NCI-H524 (cell line): ENCODE data around the gene GALNT2.
A peak's percentile ranks its signal among the peaks of the same experiment; 100 is the strongest.

Source experiments
- DNase-seq, 2 experiments: peaks; one replicate each; lab custom pipeline; 2025; lab: John Stamatoyannopoulos, UW

The GALNT2 gene

DNA sequence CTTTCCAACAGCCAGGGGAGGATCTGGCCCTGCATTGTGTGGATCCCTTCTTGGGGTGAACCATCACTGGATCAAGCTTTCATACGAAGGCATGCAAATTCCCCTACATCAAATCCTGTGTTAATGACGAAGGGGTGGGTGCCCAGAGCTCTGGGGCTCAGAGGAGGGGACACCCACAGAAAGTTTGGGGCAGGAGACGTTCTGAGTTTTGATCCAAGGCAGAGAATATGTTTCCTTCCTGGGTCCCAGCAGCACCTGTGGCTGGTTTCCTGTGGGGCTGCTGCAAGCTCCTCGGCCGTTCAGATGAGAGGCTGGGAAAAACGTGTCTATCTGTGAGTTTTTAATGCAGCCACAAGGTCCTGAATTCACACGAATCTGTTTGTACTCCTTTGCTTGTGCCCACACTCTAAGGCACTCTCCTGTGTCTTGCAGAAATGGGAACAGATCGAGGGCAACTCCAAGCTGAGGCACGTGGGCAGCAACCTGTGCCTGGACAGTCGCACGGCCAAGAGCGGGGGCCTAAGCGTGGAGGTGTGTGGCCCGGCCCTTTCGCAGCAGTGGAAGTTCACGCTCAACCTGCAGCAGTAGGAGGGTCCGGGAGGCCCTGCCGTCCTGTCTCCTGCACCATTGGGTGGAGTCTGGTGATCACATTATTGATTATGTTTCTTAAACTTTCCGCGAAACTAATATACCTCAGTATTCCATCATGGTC is 212.0 kb downstream of the GALNT2 start:
- DNase-seq = no peak

DNA sequence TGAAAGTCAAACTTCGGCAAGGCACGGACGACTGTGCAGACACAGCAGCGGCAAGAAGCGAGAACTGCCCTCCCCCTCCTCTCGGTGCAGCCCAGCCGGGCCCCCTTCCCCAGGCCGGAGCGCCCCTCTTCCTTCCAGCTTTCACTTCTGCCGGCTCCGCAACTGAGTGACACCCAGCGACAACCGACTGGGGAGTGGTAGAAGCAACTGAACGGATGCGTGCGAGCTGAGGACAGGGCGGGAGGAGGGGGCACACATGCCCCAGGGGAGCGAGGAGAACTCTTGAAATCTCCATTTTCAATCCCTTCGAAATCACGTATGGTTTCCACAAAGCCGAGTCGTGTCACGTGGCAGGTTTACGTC is 212.5 kb downstream of the GALNT2 start:
- DNase-seq = no peak

DNA sequence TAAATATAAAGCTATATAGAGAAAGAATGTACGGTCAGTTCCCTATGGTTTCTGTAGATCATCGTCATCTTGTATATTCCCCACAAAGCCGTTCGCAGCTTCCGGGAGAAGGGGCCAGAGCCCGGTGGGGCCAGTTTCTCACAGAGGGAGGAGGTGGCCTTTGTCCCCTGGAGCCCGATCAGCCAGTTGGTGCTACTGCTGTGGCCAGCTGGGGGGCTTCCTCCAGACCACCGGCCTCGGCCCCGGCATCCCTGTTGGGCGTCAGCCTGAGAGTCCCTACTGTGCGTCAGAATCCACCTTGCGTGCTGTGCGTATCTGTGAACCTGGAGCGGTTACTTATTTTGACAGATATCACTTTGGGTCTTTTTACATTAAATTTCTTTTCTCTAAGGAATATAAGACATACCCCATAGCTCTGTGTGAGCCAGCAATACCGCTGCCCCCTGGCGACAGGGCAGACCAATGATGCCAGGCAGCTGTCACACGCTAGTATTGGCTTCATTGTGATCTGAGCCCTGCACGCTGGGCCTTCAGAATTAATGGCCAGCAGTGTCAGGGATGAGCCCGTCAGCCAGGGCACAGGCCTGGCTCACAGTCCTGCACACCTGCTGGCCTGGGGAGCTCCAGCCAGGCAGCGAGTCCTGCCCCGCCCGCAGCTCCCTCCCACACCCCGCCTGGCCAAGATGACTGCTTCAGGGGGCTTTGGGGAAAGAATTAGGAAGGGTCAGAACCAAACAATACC is 213.2 kb downstream of the GALNT2 start:
- DNase-seq = no peak

DNA sequence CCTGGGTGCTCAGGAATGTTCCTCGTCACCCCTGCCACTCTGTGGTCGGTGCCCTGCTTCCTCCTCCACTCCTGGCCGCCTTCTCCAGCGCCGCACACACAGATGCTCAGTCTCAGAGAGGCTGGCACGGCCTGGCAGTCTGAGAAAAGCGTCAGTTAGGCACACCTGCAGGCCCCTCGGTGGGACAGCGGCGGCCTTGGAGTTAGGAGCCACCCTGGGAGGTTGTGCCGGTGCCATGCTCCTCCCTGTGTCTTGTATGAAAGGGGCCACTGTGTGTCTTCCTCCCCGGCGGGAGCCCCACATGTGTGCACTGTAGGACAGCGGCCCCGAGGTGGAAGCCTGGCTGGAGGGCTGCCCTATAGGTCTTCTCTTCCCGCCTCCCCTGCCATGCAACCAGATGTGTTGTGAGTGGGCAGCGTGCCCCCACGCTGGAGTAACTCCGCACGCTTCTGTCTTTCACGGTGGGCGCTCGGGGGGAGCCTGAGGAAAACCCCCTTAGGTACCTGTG is 213.9 kb downstream of the GALNT2 start:
- DNase-seq = no peak

DNA sequence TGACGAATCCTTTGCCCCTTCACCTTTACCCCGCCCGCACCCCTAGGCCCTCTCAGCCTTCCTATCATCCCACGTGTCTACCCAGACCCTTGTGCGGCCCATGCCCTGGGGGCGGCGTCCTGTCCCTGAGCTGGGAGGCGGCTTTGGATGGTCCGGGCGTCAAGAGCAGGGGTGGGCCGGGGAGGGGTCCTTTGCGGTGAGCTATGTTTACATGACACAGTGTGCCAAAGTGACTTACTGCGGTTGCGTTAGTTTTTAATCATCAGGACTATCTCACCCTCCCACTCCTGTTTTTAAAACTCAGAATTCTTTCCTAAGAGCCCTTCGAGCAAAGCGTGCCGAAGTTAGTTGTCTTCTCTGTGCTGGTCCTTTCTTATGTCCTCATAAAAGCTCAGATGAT is 214.5 kb downstream of the GALNT2 start:
- no peak for DNase-seq

DNA sequence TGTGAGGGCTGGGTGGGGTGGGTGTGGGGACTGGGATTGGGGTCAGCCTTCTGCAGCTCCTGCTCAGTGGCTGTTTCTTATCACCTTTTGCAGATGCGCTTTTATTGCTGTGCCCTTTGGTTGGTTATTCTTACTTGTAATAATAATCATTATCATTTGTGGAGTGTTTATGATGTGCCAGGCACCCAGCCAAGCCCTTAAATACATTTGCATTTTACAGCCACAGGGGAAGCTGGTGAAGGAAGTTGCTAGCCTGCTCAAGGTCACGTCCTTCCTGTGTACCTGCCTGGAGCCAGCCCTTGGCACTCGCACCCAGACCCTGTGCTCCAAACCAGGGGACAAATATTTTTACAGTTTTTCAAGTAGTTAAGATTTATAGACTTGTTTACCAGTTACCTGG is 215.1 kb downstream of the GALNT2 start:
- DNase-seq = no peak

DNA sequence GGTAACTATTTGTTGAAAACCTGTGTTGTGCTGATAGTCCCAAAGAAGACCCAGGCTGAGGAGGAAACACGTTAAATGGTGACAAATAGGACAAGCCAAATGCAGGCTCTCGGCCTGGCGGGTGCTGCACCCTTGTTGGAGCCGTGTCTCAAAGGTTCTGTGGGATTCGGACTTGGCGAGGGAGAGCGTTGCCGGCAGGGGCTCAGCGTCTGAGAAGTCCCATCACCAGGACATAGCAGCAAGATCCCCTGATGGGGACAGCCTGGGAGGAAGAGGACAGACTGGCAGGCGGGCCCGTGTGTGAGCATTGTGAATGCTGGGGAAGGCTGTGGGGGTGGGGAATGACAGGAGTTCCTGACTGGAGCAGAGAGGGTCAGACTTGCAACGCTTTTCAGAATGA is 216.6 kb downstream of the GALNT2 start:
- no peak for DNase-seq

DNA sequence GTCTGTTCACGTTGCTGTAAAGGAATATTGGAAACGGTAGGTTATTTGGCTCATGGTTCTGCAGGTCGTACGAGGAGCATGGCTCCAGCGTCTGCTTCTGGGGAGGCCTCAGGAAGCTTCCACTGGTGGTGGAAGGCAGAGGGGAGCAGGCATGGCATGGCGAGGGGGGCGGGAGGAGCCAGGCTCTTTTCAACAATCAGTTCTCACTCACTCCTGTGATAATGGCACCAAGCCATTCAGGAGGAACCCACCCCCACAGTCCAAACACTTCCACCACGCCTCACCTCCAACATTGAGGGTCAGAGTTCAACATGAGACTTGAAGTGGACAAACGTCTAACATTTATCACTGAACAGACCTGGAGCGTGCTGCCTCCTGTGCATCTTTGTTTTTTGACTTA is 217.9 kb downstream of the GALNT2 start:
- no peak for DNase-seq

DNA sequence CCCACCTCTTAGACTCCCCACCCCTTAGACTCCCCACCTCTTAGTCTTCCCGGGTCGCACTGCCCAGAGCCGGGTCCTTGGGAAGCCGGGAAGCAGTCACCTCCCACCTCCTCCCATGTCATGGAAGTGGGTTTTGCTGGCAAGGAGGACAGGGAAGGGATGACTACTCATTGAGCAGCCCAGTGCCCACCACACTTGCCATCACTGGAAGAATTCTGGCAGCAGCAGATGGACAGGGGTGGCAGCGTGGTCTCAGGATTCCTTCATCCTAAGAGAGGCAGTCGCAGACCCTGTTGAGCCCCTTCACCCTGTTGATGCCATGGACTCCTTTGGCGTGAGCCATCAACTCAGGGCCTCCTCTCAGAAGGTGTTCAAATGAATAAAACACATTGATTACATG is 218.3 kb downstream of the GALNT2 start:
- no peak for DNase-seq

DNA sequence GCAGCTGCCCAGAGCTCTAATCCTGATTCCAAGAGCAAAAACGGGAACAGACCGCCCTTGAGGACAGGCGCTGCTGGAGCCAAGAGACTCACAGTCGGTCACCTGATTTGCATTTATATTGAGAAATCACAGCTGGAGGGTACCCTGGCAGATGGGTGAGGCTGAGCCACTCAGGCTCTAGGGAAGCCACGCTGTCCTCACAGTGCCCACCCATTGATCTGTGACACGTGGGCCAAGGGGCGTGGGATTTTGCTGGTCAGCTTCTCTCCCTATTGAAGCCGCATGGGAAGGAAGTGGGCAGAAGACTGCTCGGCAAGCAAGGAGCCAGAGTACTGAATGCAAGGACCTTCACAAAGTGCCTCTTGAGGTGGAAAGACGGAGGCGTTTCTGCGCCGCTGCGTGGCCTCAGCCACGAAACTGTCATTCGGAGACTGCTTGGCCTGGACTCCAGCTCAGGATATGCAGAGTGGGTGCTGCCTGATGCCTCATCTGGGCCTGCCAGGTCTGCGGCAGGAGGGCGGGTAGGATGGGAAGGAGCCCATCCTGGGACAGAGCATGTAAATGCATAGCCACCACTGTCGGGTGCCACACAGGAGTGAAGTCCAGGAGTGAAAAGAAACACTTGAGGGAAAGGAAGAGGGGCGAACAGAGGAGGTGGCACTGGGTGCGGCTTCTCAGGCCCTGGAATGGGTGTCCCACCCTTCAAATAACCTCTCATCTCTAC is 219.3 kb downstream of the GALNT2 start:
- DNase-seq = peak; percentile 51 to 91

DNA sequence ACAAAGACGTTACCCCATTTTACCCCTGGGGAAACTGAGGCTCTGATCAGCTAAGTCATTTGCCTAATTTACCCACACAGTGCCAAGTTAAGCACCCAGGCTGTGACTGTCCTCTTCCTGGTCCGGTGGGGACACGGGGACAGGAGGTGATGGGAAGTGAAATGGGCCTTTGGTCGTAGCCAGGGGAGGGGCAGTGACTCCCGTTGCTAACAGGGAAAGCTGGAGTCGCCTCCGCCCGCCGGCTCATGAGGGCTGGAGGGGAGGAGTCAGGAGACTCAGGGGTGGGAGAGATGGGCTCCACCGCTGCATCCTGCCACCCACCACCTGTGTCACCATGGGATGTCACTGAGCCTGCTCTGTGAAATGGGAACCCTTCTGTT is 219.8 kb downstream of the GALNT2 start:
- peak in 1 of 2 experiments; percentile 4 for DNase-seq

DNA sequence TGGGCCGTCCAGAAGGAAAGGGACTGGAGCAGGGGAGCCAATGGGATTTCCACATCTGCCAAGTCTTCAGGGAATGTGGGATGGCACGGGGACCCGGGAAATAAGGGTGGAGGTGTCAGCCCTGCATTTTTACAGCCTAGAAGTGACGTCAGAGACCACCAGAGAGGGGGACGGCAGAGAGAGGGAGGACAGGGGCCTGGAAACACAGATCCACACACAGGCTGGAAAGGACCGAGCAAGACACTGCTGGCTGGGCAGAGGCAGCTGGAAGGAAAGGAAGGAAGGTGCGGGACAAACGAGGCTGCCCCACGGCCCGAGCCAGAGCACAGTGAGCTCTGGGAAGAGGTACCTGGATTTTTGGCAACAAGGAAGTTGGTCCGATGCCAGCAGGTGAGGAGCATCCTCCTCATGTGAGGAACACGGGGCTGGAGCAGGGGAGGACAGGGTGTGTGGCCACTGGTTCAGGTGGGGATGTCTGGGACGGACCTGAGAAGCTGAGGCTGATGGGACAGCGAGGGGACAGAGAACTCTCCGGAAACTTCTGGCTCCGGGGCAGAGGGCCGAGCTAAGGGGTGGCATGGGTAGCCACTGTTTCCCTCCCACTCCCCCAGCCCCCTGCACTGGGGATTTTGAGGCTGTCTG is 220.8 kb downstream of the GALNT2 start:
- DNase-seq = no peak

DNA sequence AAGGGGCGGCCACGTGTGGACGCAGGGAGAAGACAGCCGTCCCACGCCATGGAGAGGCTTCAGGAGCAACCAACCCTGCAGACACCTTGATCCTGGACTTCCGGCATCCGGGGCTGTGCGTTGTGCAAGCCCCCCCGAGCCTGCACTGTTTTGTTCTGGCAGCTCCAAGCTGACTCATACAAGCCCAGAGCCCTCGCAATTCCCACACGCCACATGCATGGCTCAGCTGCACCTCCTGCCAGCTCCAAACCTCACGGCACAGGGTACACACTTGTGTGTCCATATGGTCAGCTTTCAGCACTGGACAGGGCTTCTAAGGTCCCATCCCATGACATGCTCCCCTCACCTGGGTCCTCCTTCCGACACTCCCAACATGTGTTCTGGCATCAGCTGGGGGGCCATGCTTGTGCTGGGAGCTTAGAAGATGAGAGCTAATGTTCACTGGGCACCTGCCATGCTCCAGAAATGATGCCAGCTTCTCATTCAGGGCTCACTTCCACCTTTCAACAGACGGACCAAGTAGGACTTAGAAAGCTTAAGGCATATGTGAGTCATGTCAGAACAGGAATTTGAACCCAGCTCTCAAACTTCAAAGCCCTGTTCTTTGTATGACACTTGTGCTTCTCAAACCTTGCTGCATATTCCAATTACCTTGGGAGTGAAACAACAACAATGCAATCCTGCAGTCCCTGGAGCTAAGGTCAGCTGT is 221.8 kb downstream of the GALNT2 start:
- DNase-seq = no peak

DNA sequence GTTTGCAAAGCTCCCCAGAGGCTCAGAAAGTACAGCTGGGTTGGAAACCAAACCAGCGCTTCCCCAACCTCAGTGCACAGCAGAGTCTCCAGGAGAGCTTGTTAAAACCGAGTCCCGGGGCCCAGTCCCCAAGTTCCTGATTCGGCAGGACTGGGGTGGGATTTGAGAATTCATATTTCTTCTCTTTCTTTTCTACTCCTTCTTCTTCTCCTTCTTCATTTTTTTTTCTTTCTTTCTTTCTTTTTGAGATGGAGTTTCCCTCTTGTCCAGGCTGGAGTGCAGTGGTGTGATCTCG is 222.3 kb downstream of the GALNT2 start:
- DNase-seq = no peak

DNA sequence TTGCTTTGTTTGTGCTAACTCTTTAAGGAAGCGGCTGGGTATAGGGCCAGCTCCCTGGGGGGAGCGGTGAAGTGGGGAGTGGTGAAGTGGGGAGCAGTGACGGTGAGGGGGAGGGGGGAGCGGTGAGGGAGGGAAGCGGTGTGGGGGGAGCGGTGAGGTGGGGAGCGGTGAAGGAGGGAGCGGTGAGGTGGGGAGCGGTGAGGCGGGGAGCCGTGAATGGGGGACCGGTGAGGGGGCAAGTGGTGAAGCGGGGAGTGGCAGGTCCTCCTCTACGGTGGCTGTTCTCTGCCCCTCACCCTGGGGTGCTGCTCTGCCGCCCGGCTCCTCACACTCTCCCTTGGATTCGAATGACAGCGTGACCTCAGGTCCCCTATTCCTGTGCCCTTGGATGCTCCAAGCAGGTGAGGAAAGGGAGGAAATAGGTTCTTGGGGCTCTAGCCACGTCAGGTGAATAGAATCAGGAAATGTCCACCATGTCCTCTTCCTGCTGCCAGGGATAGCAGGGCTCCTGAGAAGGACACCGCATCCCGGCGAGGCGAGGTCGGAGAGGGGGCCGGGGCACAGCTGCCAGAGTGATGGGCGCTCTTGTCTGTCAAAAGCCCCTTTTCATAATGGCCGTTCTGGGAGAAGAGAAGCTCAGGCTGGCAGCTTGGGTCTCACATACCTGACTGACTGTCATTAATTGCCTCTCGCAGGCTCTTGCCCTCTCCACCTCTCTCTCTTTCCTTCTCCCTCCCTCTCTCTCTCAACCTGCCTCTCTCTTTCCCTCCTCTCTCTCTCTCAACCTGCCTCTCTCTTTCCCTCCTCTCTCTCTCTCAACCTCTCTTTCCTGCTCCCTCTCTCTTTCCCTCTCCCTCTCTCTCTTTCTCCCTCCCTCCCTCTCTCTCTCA is 224.9 kb downstream of the GALNT2 start:
- peak in 1 of 2 experiments; percentile 21 for DNase-seq

DNA sequence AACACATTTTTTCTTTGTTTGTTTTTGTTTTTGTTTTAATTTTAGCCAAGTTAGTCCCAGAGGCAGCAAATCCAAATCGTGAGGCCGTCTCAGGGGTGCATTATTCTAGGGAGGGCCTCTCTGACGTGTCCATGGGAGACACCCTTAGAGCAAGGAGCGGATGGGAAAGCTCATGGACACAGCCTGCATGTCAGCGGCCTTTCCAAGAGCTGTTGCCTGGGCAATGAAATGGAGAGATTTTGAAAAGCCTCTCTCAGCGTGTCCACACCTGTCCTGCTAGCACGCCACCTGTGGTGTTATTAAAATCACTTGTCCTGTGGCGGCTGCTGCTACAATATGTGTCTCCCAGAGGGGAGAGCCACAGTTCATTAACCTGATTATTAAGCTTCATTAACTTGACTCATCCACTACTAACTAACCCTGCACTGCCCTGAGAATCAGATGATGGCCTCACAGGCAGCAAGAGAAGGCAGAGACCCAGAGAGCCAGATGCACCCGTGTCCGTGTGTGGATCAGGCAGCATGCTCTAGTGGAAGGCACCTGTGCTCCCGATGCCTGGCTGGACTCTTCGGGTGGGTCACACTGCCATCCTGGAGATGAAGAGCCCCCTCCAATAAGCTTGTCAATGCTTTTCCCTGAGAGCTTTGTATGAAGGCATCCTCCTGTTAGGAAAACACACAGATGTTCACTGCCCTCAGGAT is 225.8 kb downstream of the GALNT2 start:
- DNase-seq = peak; percentile 68 to 90

DNA sequence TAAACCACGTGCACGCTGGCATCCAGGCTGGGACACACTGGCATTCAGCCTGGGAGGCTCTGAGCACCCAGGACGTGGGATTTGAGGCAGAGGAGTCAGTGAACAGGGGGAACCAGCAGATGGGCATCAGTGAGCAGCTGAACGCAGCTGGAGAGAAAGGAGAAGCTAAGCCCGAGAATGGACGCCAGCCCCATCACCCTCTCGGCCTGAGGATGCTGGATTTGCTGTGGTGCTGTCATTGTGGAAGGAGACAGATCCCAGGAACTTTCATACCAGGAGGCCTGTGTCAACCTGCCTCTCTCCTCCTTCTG is 226.3 kb downstream of the GALNT2 start:
- peak; percentile 88 to 94 for DNase-seq

DNA sequence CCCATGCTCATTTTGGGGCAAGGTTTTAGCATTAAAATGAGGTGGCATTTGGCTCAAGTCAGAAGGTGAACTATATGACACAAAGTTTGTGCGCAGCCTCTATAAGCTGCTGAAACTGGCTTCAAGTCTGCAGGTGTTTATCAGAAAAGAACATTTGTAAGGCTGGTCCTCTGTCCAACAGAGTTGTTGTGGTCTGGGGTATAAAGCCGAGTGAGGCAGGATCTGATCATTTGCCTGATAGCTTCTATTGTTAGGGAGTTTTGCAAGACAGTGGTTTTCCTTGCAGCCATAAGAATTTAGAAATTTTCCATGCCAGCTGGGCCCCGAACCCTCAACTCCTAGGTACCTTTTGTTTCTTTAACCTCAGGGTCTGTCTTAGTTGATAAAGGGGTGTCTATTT is 228.3 kb downstream of the GALNT2 start:
- DNase-seq = no peak

DNA sequence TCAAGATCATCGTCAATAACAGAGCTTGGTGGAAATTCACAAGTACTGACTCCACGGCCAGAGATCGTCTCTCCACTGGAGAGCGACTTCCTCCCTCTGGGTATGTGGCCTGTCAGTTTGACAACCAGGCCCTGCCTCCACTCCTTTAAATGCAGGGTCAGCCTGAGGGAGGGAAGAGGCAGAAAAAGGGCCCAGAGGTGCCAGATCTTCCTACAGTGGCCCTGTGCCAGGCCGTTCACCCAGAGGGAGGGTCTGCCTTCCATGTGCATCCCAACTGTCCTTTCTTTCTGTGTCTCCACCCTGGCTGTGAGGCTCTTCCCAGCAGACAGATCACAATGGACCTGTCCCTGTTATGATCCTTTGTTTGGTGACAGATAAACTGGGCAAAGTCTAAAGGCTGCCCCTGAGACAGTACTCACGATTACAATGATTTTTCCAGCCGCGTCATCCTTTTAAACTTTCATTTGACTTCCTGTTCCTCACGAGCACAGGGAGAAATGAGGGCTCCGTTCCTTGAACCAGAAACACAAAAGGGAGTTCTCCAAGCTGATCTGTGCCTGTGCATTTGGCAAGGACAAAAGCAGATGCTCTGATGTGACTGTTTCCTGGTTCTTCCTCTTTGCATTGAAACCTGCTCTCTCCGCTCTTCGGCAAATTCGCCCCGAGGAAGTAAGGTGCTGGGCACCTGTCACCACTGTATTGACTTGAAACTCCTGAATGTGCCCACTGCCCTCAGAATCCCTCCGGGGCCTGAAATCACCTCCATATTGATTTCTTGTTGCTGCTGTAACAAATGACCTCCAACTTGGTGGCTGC is 232.4 kb downstream of the GALNT2 start:
- no peak for DNase-seq
